NCI-H526 treated with DMSO at 0.1 percent for 48 hours (cell line): ENCODE data around the gene CCDC138.

Experiments used
- DNase-seq: peaks from one replicate; lab custom pipeline; 2025; lab: John Stamatoyannopoulos, UW

The CCDC138 gene

GRCh38 chr2:108918941-108919341 lies 132.4 kb downstream of the CCDC138 start:
- DNase-seq: no peak

- DNase-seq: no peak
Observed at GRCh38 chr2:108919571-108920373, 133.2 kb downstream of the CCDC138 start.

- DNase-seq: no peak
Observed at GRCh38 chr2:108920686-108921085, 134.1 kb downstream of the CCDC138 start.

- no peak for DNase-seq
Observed at GRCh38 chr2:108921096-108922030, 134.8 kb downstream of the CCDC138 start.

- DNase-seq: no peak
Observed at GRCh38 chr2:108922141-108922915, 135.8 kb downstream of the CCDC138 start.

GRCh38 chr2:108923019-108923700 lies 136.6 kb downstream of the CCDC138 start:
- no peak for DNase-seq

- no peak for DNase-seq
Observed at GRCh38 chr2:108923736-108924579, 137.4 kb downstream of the CCDC138 start.

GRCh38 chr2:108924580-108925251 lies 138.1 kb downstream of the CCDC138 start:
- no peak for DNase-seq

GRCh38 chr2:108925286-108925685 lies 138.7 kb downstream of the CCDC138 start:
- DNase-seq: no peak

DNA sequence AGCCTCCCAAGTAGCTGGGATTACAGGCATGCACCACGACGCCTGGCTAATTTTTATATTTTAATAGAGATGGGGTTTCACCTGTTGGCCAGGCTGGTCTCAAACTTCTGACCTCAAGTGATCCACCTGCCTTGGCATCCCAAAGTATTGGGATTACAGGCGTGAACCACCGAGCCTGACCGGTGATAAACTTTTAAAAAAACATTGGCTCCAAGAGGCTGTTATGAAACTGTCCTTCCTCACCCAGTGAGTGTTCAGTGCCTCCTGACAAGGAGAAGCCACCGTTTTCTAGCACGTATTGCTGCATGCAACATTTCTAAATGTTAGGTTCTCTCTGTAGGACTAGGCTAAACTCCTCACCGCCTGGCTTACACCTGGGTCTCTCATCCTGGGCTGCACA lies 139.2 kb downstream of the CCDC138 start:
- no peak for DNase-seq
